H1 (cell line): Measurements from ENCODE around the gene GLTP.
"Not testable (repeated sequence)": the region's sequence is repeated elsewhere in the genome, so short reads cannot be mapped to it uniquely, and the experiment has no call there.

Experiments used
- CTCF ChIP-seq, 3 experiments: IDR thresholded peaks; 1 replicate in 2 of 3; 2 replicates in 1 of 3; pipeline versions ENCODE4 v1.5.1 to v1.6.1; 2011; ENCODE audit warnings: low read length in 3 of 3, mild to moderate bottlenecking in 3 of 3, inconsistent platforms in 2 of 3, low read depth in 1 of 3, moderate library complexity in 1 of 3; ENCODE audit not compliant: insufficient read depth in 1 of 3; ENCODE audit errors: control extremely low read depth in 1 of 3
- RFX5 ChIP-seq: IDR thresholded peaks from 2 replicates; pipeline ENCODE4 v1.6.1; 2011; ENCODE audit warnings: low read depth, low read length, improper control_type of control experiment, borderline replicate concordance

DNA sequence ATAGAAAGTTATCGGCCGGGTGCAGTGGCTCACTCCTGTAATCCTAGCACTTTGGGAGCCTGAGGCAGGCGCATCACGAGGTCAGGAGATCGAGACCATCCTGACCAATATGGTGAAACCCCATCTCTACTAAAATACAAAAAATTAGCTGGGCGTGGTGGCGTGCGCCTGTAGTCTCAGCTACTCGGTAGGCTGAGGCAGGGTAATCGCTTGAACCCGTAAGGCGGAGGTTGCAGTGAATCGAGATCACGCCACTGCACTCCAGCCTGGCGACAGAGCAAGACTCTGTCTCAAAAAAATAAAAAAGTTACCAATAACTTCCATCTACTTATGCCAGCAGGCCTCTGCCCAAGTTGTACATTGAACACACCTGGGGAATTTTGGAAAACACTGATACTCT, 19.0 kb upstream of the GLTP start:
- TF ChIP-seq CTCF (IDR thresholded peaks at IDR 0.05; ENCODE audit: control extremely low read depth in 1 of 3, insufficient read depth in 1 of 3, low read depth in 1 of 3, low read length in 3 of 3); RFX5: not testable (repeated sequence)
